ENCODE data around the gene LSM3. TPM values are rescaled to one million over a fixed set of nuclear protein-coding genes. Genes with fewer than 3 reads are reported as not detected.

The LSM3 gene
- total and polyA plus RNA-seq, 12 donors, result 4.1 to 25.8 (median 9.5) TPM

DNA sequence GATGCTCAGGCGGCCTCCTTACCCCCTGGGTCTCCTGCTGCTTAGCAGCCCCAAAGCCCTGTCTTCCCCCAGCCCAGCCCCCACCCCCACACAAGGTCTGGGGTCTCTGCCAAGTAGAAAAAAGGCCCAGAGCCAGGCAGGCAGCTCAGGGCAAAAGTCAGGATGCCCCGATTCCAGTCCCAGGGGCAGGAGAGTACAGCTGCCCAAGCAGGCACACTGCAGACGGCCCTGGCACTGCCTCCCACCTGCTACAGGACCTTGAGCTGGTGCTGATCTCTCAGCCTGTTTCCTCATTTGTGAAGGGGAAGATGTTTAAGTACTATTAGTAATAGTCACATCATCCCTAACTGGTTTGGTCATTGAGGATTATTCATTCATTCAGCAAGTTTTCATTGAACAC lies 41.2 kb upstream of the LSM3 start:
- peaks cover 0 to 11% of the 10 kb centered on the region in 2 donors for H3K4me1 ChIP-seq (replicated peaks in 1 of 2)
- peak overlapping the region in 2 of 5 donors; percentile 33 to 37 for H3K27ac ChIP-seq
- H3K9me3 ChIP-seq (replicated peaks in 1 of 3), result no peaks in the 10 kb centered on the region
- intact Hi-C loops (cut with DNase I), result no loop called here
- H3K27me3 ChIP-seq, result no peaks in the 10 kb centered on the region
- 39 to 63% (median 56%) methylated on average over 2 to 3 of the region's 3 CpGs for WGBS, 4 donors
- no peak for TF ChIP-seq POLR2A (IDR thresholded peaks at IDR 0.05)
- TF ChIP-seq, protein P1, sequence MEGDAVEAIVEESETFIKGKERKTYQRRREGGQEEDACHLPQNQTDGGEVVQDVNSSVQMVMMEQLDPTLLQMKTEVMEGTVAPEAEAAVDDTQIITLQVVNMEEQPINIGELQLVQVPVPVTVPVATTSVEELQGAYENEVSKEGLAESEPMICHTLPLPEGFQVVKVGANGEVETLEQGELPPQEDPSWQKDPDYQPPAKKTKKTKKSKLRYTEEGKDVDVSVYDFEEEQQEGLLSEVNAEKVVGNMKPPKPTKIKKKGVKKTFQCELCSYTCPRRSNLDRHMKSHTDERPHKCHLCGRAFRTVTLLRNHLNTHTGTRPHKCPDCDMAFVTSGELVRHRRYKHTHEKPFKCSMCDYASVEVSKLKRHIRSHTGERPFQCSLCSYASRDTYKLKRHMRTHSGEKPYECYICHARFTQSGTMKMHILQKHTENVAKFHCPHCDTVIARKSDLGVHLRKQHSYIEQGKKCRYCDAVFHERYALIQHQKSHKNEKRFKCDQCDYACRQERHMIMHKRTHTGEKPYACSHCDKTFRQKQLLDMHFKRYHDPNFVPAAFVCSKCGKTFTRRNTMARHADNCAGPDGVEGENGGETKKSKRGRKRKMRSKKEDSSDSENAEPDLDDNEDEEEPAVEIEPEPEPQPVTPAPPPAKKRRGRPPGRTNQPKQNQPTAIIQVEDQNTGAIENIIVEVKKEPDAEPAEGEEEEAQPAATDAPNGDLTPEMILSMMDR (IDR thresholded peaks at IDR 0.05), result no peak
- H3K36me3 ChIP-seq (replicated peaks in 1 of 2), result peaks cover 0 to 92% of the 10 kb centered on the region in 2 donors
- peak in 3 of 7 donors; percentile 38 to 56 (median 46) for DNase-seq
- H3K4me3 ChIP-seq, result no peak overlapping the region

DNA sequence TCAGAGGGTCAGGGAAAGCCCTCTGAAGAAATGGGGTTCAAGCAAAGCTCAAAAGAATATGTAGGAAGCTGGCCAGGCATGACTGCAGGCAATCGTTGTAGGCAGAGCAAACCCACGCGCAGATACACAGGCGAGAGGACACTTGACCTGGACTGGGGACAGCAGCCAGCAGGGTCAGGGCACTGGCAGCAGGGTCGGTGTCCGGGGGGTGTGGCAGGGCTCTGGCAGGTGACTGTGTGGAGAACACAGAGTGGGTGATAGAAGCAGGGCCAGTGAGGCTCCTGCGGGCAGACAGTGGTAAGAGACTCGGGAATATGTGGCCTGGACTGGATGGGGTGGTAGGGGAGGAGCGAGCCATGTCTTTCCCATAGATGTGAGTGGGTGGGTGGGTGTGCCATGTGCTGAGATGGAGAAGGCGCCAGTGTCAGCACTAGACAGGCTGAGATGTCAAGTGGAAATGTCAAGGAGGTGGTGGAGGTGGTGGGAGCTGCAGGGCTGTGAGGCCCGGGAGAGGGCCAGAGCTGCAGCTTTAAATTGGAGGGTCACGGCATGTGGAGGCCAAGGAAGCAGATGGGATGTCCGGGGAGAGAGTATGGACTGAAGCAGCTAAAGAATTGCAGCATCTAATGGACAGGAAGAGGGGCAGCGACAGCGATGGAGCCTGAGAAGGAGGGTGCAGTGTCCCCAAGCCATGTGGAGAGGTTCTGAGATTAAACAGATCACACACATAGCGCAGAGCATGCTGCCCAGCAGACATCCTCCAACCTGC lies 40.3 kb upstream of the LSM3 start:
- Histone ChIP-seq H3K27ac (peak overlapping the region in 1 of 5 donors; percentile 37), H3K9me3 (replicated peaks in 1 of 3) (no peaks in the 10 kb centered on the region), H3K4me1 (replicated peaks in 1 of 2) (peaks cover 1 to 18% of the 10 kb centered on the region in 2 donors), H3K4me3 (no peak overlapping the region), H3K27me3 (no peaks in the 10 kb centered on the region), H3K36me3 (replicated peaks in 1 of 2) (peaks cover 0 to 89% of the 10 kb centered on the region in 2 donors)
- TF ChIP-seq POLR2A (IDR thresholded peaks at IDR 0.05), result no peak
- TF ChIP-seq, protein P1 (IDR thresholded peaks at IDR 0.05), result no peak
- intact Hi-C loops (cut with DNase I), result no loop called here
- WGBS, 4 donors, result 91 to 95% (median 92%) methylated on average over 16 of the region's 16 CpGs
- DNase-seq, result peak in 2 of 7 donors; percentile 10 to 43

DNA sequence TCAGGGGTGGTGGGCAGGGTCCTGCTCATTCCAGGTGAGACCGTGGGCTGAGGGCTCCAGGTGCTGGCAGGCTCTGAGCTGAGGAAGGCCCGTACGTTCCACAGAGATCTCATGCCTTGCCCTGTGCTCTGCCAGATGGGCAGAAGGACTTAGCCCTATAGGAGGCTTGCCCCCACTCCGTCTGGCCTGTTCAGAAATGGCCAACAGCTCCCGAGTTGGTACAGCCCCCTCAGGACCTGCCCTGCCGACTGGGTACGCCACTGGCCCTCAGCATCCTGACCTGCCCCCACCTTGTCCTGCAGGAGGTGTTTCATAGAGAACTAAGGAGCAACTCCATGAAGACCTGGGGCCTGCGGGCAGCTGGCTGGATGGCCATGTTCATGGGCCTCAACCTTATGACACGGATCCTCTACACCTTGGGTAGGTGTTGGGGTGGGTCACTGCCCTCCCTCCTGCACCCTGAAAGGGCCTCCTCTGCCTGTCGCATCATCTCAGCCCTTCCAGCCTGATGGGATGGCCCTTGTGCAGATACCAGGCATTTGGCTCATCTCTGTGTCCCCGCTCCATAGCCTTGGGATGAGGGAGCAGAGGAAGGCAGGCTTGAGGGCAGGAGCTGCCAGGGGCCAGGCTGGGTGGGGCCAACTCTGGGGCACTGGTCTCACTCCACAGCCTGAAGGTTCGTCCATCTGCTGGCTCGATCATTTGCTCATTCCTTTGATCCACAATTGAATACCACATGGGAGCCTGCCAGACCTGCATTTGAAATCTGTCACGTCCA lies 39.5 kb upstream of the LSM3 start:
- H3K4me3 ChIP-seq, result no peak overlapping the region
- TF ChIP-seq, protein P1 (IDR thresholded peaks at IDR 0.05), result no peak
- TF ChIP-seq POLR2A (IDR thresholded peaks at IDR 0.05), result no peak
- intact Hi-C loops (cut with DNase I), result no loop called here
- H3K9me3 ChIP-seq (replicated peaks in 1 of 3), result no peaks in the 10 kb centered on the region
- peak in 2 of 7 donors; percentile 9 to 46 for DNase-seq
- H3K4me1 ChIP-seq (replicated peaks in 1 of 2), result peaks cover 9 to 26% of the 10 kb centered on the region in 2 donors
- H3K27me3 ChIP-seq, result no peaks in the 10 kb centered on the region
- 86 to 97% (median 90%) methylated on average over 4 to 14 of the region's 14 CpGs for WGBS, 4 donors
- H3K36me3 ChIP-seq (replicated peaks in 1 of 2), result peaks cover 0 to 81% of the 10 kb centered on the region in 2 donors
- no peak overlapping the region for H3K27ac ChIP-seq

DNA sequence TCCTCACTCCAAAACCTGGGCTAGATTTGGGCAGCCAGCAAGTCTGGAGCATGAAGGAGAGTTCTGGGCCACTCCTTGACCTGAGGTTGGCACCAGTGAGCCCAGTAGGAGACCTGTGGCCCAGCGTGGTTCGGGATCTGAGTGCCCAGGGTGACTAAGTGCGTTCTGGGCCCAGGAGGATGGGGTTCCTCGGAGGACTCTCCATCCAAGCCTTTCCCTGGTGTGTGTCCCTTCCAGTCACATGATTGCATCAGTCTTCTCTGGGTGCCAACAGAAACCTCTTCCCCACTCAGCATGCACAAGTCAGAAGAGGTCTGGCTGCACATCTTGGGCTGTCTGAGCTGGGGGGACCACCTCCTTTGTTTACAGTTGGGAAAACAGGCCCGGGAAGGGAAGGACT lies 38.8 kb upstream of the LSM3 start:
- Histone ChIP-seq H3K4me3 (no peak overlapping the region), H3K9me3 (replicated peaks in 1 of 3) (no peaks in the 10 kb centered on the region), H3K27me3 (no peaks in the 10 kb centered on the region), H3K4me1 (replicated peaks in 1 of 2) (peaks cover 15 to 33% of the 10 kb centered on the region in 2 donors), H3K27ac (no peak overlapping the region), H3K36me3 (replicated peaks in 1 of 2) (peaks cover 0 to 74% of the 10 kb centered on the region in 2 donors)
- peak in 1 of 7 donors; percentile 50 for DNase-seq
- intact Hi-C loops (cut with DNase I), result no loop called here
- TF ChIP-seq POLR2A (IDR thresholded peaks at IDR 0.05), result no peak
- WGBS, 4 donors, result 84 to 94% (median 91%) methylated on average over 4 to 5 of the region's 5 CpGs

All from adrenal gland (tissue), 12 donors.